ENCODE measurements around the gene PRKG1. TPM values are rescaled to one million over a fixed set of nuclear protein-coding genes. Genes with fewer than 3 reads are reported as not detected.

Gene PRKG1
- total RNA-seq, 2 experiments from 2014 or later: not detected

- POLR2A ChIA-PET: no interaction called here
- Mint-ChIP-seq H3K4me3 (no peak overlapping the region), H3K9me3 (no peaks in the 10 kb centered on the region), H3K36me3 (no peaks in the 10 kb centered on the region), H3K27me3 (peaks cover 16% of the 10 kb centered on the region), H3K27ac (no peak overlapping the region), H3K4me1 (ENCODE audit: low read depth) (peaks cover 5% of the 10 kb centered on the region)
- intact Hi-C loops (cut with micrococcal nuclease): no loop called here
- CTCF ChIA-PET: no interaction called here
- DNase-seq: no peak
Observed at GRCh38 chr10:51079766-51080165, 5.5 kb downstream of the PRKG1 start.

- DNase-seq: no peak
- intact Hi-C loops (cut with micrococcal nuclease): no loop called here
- Mint-ChIP-seq H3K27me3 (peaks cover 9% of the 10 kb centered on the region), H3K4me3 (no peak overlapping the region), H3K4me1 (ENCODE audit: low read depth) (no peaks in the 10 kb centered on the region), H3K9me3 (no peaks in the 10 kb centered on the region), H3K36me3 (no peaks in the 10 kb centered on the region), H3K27ac (no peak overlapping the region)
- CTCF ChIA-PET: no interaction called here
- POLR2A ChIA-PET: no interaction called here
Observed at GRCh38 chr10:51080311-51081006, 6.2 kb downstream of the PRKG1 start.

DNA sequence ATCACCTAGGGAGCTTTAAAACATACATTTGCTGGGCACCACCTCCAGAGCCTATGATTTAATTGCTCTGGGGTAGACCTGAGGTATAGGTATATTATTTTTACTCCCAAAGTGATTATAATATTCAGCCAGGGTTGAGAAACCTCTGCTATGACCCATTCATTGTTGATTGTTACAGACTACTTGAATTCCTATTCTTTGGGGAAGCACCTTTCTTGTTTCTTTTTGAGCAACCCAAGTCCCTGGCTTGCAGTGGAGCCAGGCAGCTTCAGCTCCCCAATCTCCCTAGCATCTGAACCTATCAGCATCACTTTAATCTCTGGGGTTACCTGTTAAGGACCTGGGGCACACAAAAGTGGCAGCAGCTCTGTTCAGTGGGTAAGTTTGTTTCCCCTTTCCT lies 8.6 kb downstream of the PRKG1 start:
- POLR2A ChIA-PET: no interaction called here
- no peaks in the 10 kb centered on the region for H3K27me3 Mint-ChIP-seq
- CTCF ChIA-PET: interaction anchor here (0.6 kb wide), 1 partner anchor 20 kb away, joined by 3 read pairs; no protein-coding TSS in a partner anchor

DNA sequence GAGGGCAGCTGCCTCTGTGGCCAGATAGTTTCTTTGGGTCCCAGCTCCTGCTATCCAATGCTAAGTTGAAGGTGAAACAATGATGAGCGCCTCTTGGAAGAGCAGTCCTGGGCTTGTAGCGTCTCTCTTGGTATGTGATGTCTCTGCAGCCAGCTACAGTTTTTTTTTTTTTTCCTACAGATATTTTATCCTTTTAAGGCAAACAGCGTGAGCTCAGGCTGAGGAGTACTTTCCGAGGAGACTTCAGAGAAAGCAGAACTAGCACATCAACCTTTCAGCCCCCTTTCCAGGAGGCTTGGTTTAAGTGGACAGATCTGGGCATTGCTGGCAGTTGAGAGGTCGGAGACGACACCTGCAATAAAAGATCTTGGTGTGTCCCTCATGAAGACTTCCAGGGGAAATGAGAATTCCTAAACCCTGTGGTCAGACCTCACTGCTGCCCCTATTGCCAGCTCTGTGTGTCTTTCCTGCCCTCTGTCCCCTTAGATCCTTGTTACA lies 9.1 kb downstream of the PRKG1 start:
- Mint-ChIP-seq H3K36me3 (no peaks in the 10 kb centered on the region), H3K27ac (no peak overlapping the region), H3K27me3 (no peaks in the 10 kb centered on the region), H3K4me3 (no peak overlapping the region), H3K4me1 (ENCODE audit: low read depth) (no peaks in the 10 kb centered on the region), H3K9me3 (no peaks in the 10 kb centered on the region)
- intact Hi-C loops (cut with micrococcal nuclease): no loop called here
- POLR2A ChIA-PET: no interaction called here
- CTCF ChIA-PET: interaction anchor here (0.6 kb wide), 1 partner anchor 21 kb away, joined by 3 read pairs; no protein-coding TSS in a partner anchor
- no peak for DNase-seq

More for the DNA sequence above, 8.6 kb downstream of the PRKG1 start:
- H3K4me1 Mint-ChIP-seq (ENCODE audit: low read depth): no peaks in the 10 kb centered on the region
- H3K4me3 Mint-ChIP-seq: no peak overlapping the region
- H3K36me3 Mint-ChIP-seq: no peaks in the 10 kb centered on the region
- H3K9me3 Mint-ChIP-seq: no peaks in the 10 kb centered on the region
- H3K27ac Mint-ChIP-seq: no peak overlapping the region
- DNase-seq: no peak
- intact Hi-C loops (cut with micrococcal nuclease): no loop called here

DNA sequence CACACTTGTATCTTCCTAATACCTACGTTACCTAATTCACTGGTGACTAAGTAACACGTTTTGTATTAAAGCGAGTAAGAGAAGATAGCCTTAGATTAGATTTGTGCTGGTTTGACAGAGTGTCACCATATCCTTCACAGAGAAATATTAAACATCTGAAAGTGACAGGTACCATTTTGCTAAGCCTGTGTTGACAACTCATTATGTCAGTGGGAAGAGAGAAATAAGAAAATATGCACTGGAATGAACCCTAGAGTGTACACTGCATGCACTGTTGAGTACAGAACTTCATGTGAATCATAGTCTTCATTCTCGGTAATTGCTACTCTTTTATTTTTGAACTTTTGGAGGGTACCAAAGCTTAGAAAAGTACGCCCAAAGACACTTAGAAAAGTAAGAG lies 10.9 kb downstream of the PRKG1 start:
- DNase-seq: no peak
- no peaks in the 10 kb centered on the region for H3K27me3 Mint-ChIP-seq
- no peak overlapping the region for H3K27ac Mint-ChIP-seq
- ChIA-PET CTCF (no interaction called here), POLR2A (no interaction called here)
- no peaks in the 10 kb centered on the region for H3K4me1 Mint-ChIP-seq (ENCODE audit: low read depth)
- intact Hi-C loops (cut with micrococcal nuclease): no loop called here
- H3K36me3 Mint-ChIP-seq: no peaks in the 10 kb centered on the region
- no peaks in the 10 kb centered on the region for H3K9me3 Mint-ChIP-seq
- H3K4me3 Mint-ChIP-seq: no peak overlapping the region

- ChIA-PET POLR2A (no interaction called here), CTCF (no interaction called here)
- DNase-seq: no peak
- Mint-ChIP-seq H3K27me3 (no peaks in the 10 kb centered on the region), H3K4me3 (no peak overlapping the region), H3K36me3 (no peaks in the 10 kb centered on the region), H3K4me1 (ENCODE audit: low read depth) (no peaks in the 10 kb centered on the region), H3K27ac (no peak overlapping the region), H3K9me3 (no peaks in the 10 kb centered on the region)
- intact Hi-C loops (cut with micrococcal nuclease): no loop called here
Observed at GRCh38 chr10:51086710-51087109, 12.4 kb downstream of the PRKG1 start.

- intact Hi-C loops (cut with micrococcal nuclease): no loop called here
- no peak for DNase-seq
- Mint-ChIP-seq H3K4me1 (ENCODE audit: low read depth) (no peaks in the 10 kb centered on the region), H3K9me3 (no peaks in the 10 kb centered on the region), H3K4me3 (no peak overlapping the region), H3K27ac (no peak overlapping the region), H3K36me3 (no peaks in the 10 kb centered on the region), H3K27me3 (no peaks in the 10 kb centered on the region)
- ChIA-PET CTCF (no interaction called here), POLR2A (no interaction called here)
Observed at GRCh38 chr10:51087114-51087513, 12.8 kb downstream of the PRKG1 start.

DNA sequence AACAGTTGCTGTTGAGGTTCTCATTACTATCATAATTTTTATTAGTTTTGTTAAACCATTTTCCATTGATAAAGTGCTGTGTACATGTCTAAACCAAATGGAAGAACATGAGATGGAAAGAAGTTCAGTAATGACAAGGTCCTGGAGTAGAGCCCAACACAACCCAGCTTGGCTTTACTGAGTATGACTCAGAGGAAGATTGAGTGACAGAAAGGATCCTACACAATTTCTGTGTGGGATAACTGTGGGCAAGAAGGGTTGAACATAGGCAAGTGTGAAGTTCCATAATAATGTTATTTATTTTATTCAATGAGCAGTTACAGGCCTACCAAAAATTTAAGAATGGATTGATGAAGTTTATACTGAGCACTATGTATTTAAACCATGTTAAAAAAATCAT lies 15.9 kb downstream of the PRKG1 start:
- ChIA-PET CTCF (no interaction called here), POLR2A (no interaction called here)
- Mint-ChIP-seq H3K4me3 (no peak overlapping the region), H3K9me3 (no peaks in the 10 kb centered on the region), H3K27ac (no peak overlapping the region), H3K36me3 (no peaks in the 10 kb centered on the region), H3K27me3 (no peaks in the 10 kb centered on the region), H3K4me1 (ENCODE audit: low read depth) (no peaks in the 10 kb centered on the region)
- intact Hi-C loops (cut with micrococcal nuclease): no loop called here
- no peak for DNase-seq

DNA sequence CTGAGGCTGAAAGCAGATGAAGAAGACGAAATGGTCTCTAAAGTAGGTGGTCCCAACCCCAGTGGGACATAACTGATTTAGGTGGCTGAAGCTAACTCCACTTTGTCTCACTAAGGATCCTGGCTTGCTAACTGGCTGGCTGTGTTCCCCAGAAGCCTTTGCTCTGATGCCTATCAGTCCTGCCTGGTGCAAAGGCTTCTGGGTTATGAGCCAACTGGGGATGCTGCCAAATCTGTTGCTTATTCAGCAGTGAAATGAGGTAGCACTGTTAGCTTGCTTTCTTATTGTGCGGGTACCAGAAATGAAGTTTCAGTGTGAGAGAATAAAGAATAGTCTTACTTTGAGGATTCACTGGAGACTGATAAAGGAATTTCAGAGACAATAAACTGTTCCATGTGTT lies 18.1 kb downstream of the PRKG1 start:
- Mint-ChIP-seq H3K4me3 (no peak overlapping the region), H3K36me3 (no peaks in the 10 kb centered on the region), H3K9me3 (no peaks in the 10 kb centered on the region), H3K27me3 (no peaks in the 10 kb centered on the region), H3K27ac (no peak overlapping the region), H3K4me1 (ENCODE audit: low read depth) (no peaks in the 10 kb centered on the region)
- intact Hi-C loops (cut with micrococcal nuclease): no loop called here
- CTCF ChIA-PET: no interaction called here
- POLR2A ChIA-PET: no interaction called here
- DNase-seq: no peak

DNA sequence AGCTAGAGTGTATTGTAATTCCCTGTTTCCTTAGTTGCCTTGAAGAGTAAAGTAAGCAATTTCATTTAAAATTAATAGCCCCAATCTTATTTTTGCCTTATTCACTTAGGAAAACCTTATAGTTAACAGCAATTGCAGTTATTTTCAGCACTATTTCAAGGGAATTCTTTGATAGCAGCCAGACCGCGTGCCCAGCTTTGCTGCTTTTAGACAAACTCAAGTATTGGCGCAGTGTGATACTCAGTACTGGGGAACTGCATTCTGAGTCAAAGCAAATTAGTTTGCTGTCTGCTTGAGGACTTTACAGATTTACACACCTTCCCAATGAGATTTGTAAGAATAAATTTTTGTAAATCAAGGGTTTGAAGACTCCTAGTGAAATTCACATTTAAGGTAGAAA lies 21.2 kb downstream of the PRKG1 start:
- Mint-ChIP-seq H3K4me3 (no peak overlapping the region), H3K9me3 (no peaks in the 10 kb centered on the region), H3K27ac (no peak overlapping the region), H3K27me3 (no peaks in the 10 kb centered on the region), H3K4me1 (ENCODE audit: low read depth) (no peaks in the 10 kb centered on the region), H3K36me3 (no peaks in the 10 kb centered on the region)
- ChIA-PET POLR2A (no interaction called here), CTCF (no interaction called here)
- DNase-seq: no peak
- intact Hi-C loops (cut with micrococcal nuclease): no loop called here

DNA sequence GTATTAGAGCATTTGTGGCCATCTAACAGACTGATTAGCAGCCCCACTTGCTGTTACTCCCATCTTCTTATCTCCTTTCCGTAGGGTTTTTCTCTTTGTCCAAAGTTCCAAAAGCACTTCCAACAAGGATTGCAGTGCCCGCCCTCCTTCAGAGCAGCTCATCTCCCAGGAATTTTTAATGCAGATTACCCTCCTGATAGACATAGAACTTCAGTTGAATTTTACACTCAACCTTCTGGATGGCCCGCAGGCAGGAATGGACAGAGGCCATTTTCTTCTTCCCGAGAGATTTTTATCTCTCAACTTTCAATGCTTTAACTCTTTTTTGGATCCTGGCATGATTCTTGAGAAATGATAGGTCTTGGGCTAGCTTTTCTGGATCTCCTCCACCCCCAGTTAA lies 23.3 kb downstream of the PRKG1 start:
- Mint-ChIP-seq H3K4me3 (no peak overlapping the region), H3K36me3 (no peaks in the 10 kb centered on the region), H3K27ac (no peak overlapping the region), H3K4me1 (ENCODE audit: low read depth) (no peaks in the 10 kb centered on the region), H3K9me3 (no peaks in the 10 kb centered on the region), H3K27me3 (no peaks in the 10 kb centered on the region)
- POLR2A ChIA-PET: no interaction called here
- intact Hi-C loops (cut with micrococcal nuclease): no loop called here
- CTCF ChIA-PET: no interaction called here
- no peak for DNase-seq

GRCh38 chr10:51100221-51100620 lies 25.9 kb downstream of the PRKG1 start:
- no peak overlapping the region for H3K4me3 Mint-ChIP-seq
- ChIA-PET CTCF (no interaction called here), POLR2A (no interaction called here)
- H3K27me3 Mint-ChIP-seq: no peaks in the 10 kb centered on the region
- no peaks in the 10 kb centered on the region for H3K9me3 Mint-ChIP-seq
- DNase-seq: no peak
- intact Hi-C loops (cut with micrococcal nuclease): no loop called here
- no peak overlapping the region for H3K27ac Mint-ChIP-seq
- no peaks in the 10 kb centered on the region for H3K4me1 Mint-ChIP-seq (ENCODE audit: low read depth)
- no peaks in the 10 kb centered on the region for H3K36me3 Mint-ChIP-seq

- H3K27me3 Mint-ChIP-seq: no peaks in the 10 kb centered on the region
- H3K9me3 Mint-ChIP-seq: no peaks in the 10 kb centered on the region
- DNase-seq: no peak
- no peak overlapping the region for H3K27ac Mint-ChIP-seq
- ChIA-PET POLR2A (no interaction called here), CTCF (no interaction called here)
- H3K4me3 Mint-ChIP-seq: no peak overlapping the region
- H3K4me1 Mint-ChIP-seq (ENCODE audit: low read depth): no peaks in the 10 kb centered on the region
- no peaks in the 10 kb centered on the region for H3K36me3 Mint-ChIP-seq
- intact Hi-C loops (cut with micrococcal nuclease): no loop called here
Observed at GRCh38 chr10:51103554-51104217, 29.4 kb downstream of the PRKG1 start.
